Sigmoid colon (tissue), 7 donors: ENCODE data around the gene HSDL1. TPM values are rescaled to one million over a fixed set of nuclear protein-coding genes. Genes with fewer than 3 reads are reported as not detected.

Source experiments
- DNase-seq: peaks from one replicate; pipeline ENCODE4 v3.0.0-alpha.2; 2019
- H3K27ac ChIP-seq, 4 donors: fragments of 200-600 bp; sonication (generic); one replicate each; pipeline ENCODE4 v1.5.1; 2016 to 2019; ENCODE audit warnings: mild to moderate bottlenecking in 1 of 4
- H3K27me3 ChIP-seq, 3 donors: fragments of 200-600 bp; sonication (generic); one replicate each; pipeline ENCODE4 v1.5.1; 2019; ENCODE audit warnings: mild to moderate bottlenecking in 1 of 3
- H3K36me3 ChIP-seq, 4 donors: fragments of 200-600 bp; sonication (generic); one replicate each; pipeline ENCODE4 v1.5.1; 2016 to 2019
- H3K4me1 ChIP-seq, 4 donors: fragments of 200-600 bp; sonication (generic); one replicate each; pipeline ENCODE4 v1.5.1; 2017 to 2019
- H3K4me3 ChIP-seq, 4 donors: fragments of 200-600 bp; sonication (generic); one replicate each; pipeline ENCODE4 v1.5.1; 2017 to 2019; ENCODE audit warnings: mild to moderate bottlenecking in 2 of 4, moderate library complexity in 1 of 4
- H3K9me3 ChIP-seq, 4 donors: fragments of 200-600 bp in 3 of 4; sonication (generic) in 3 of 4; one replicate each; pipeline versions ENCODE4 v1.5.1 to v1.6.1; 2013 to 2019
- CTCF ChIP-seq, 4 experiments: fragments of 450-650 bp in 3 of 4; fragments of 200-600 bp in 1 of 4; IDR thresholded peaks; one replicate each; pipeline ENCODE4 v1.5.1; 2016 to 2019; ENCODE audit warnings: antibody characterized with exemption in 4 of 4, mild to moderate bottlenecking in 3 of 4, moderate library complexity in 2 of 4
- EP300 ChIP-seq, 4 donors: sonication (generic); formaldehyde crosslinking; IDR thresholded peaks; one replicate each; pipeline ENCODE4 v1.6.1; 2017; ENCODE audit warnings: antibody characterized with exemption in 4 of 4
- POLR2A ChIP-seq, 2 donors: fragments of 450-650 bp; IDR thresholded peaks; one replicate each; pipeline ENCODE4 v1.6.1; 2016; ENCODE audit warnings: antibody characterized with exemption in 2 of 2, mild to moderate bottlenecking in 2 of 2, moderate library complexity in 2 of 2
- POLR2AphosphoS5 ChIP-seq, 4 donors: sonication (generic); formaldehyde crosslinking; IDR thresholded peaks; one replicate each; pipeline ENCODE4 v1.6.1; 2017; ENCODE audit warnings: antibody characterized with exemption in 4 of 4
- WGBS, 2 donors: extraction: QIAGEN DNeasy Blood & Tissue Kit; methylation state at CpG; one replicate each; pipeline ENCODE4 v1.1.7; 2013; 5-methylcytosine and 5-hydroxymethylcytosine counted together
- intact Hi-C: fragments of 100-400 bp; cut with DNase I; formaldehyde crosslinking; loops from one replicate; pipeline ENCODE4 v1.15.1; 2023
- polyA plus RNA-seq, 3 donors: library from polyadenylated mRNA; stranded (reverse); fragments of 200-250 nt; gene quantifications; one replicate each; pipeline ENCODE4 v1.2.3, GENCODE V29; 2013
- total RNA-seq, 4 donors: library from RNA; depleted of rRNA; stranded (reverse); fragments of >200 nt; gene quantifications; one replicate each; pipeline ENCODE4 v1.1.0, GENCODE V29; 2016
- donor health status: healthy with polysubstance abuse.
- donor health status: Bipolar disorder and iron deficiency.
- donor health status: healthy.

HSDL1 gene
- total and polyA plus RNA-seq, 7 donors, result 5.3 to 27.8 (median 11.4) TPM

GRCh38 chr16:84169765-84170310 is 24.9 kb upstream of the HSDL1 start:
- WGBS, 2 donors, result 83% methylated on average over 11 of the region's 11 CpGs
- Histone ChIP-seq H3K27ac (no peak overlapping the region), H3K4me3 (no peak overlapping the region), H3K4me1 (no peaks in the 10 kb centered on the region), H3K27me3 (peaks cover 0 to 16% (median 0%) of the 10 kb centered on the region in 3 donors), H3K9me3 (no peaks in the 10 kb centered on the region), H3K36me3 (no peaks in the 10 kb centered on the region)
- intact Hi-C loops, result no loop called here
- TF ChIP-seq CTCF (IDR thresholded peaks at IDR 0.05) (no peak), POLR2A (IDR thresholded peaks at IDR 0.05) (no peak), EP300 (IDR thresholded peaks at IDR 0.05) (no peak), POLR2AphosphoS5 (IDR thresholded peaks at IDR 0.05) (no peak)
- DNase-seq, result no peak

- Histone ChIP-seq H3K36me3 (no peaks in the 10 kb centered on the region), H3K27ac (no peak overlapping the region), H3K4me1 (no peaks in the 10 kb centered on the region), H3K9me3 (no peaks in the 10 kb centered on the region), H3K4me3 (no peak overlapping the region), H3K27me3 (peaks cover 0 to 16% (median 0%) of the 10 kb centered on the region in 3 donors)
- intact Hi-C loops, result no loop called here
- TF ChIP-seq CTCF (IDR thresholded peaks at IDR 0.05) (no peak), EP300 (IDR thresholded peaks at IDR 0.05) (no peak), POLR2A (IDR thresholded peaks at IDR 0.05) (no peak), POLR2AphosphoS5 (IDR thresholded peaks at IDR 0.05) (no peak)
- 72 to 74% methylated on average over 13 of the region's 13 CpGs for WGBS, 2 donors
- no peak for DNase-seq
Measured at GRCh38 chr16:84166796-84167695, 22.1 kb upstream of the HSDL1 start.

- no peaks in the 10 kb centered on the region for H3K4me1 ChIP-seq
- no peak for DNase-seq
- peaks cover 0 to 23% (median 0%) of the 10 kb centered on the region in 3 donors for H3K27me3 ChIP-seq
- no peaks in the 10 kb centered on the region for H3K9me3 ChIP-seq
- intact Hi-C loops, result no loop called here
- H3K4me3 ChIP-seq, result no peak overlapping the region
- no peak overlapping the region for H3K27ac ChIP-seq
- no peaks in the 10 kb centered on the region for H3K36me3 ChIP-seq
- TF ChIP-seq EP300 (IDR thresholded peaks at IDR 0.05), result no peak
- TF ChIP-seq CTCF (IDR thresholded peaks at IDR 0.05), result no peak
- no peak for TF ChIP-seq POLR2AphosphoS5 (IDR thresholded peaks at IDR 0.05)
- TF ChIP-seq POLR2A (IDR thresholded peaks at IDR 0.05), result no peak
- WGBS, 2 donors, result 89 to 96% methylated on average over 7 of the region's 7 CpGs
Measured at GRCh38 chr16:84165746-84166145, 20.8 kb upstream of the HSDL1 start.

GRCh38 chr16:84161801-84162200 is 16.8 kb upstream of the HSDL1 start:
- intact Hi-C loops, result no loop called here
- H3K9me3 ChIP-seq, result no peaks in the 10 kb centered on the region
- no peak for DNase-seq
- H3K4me1 ChIP-seq, result no peaks in the 10 kb centered on the region
- no peaks in the 10 kb centered on the region for H3K36me3 ChIP-seq
- H3K27ac ChIP-seq, result no peak overlapping the region
- H3K4me3 ChIP-seq, result no peak overlapping the region
- TF ChIP-seq EP300 (IDR thresholded peaks at IDR 0.05) (no peak), CTCF (IDR thresholded peaks at IDR 0.05) (no peak), POLR2AphosphoS5 (IDR thresholded peaks at IDR 0.05) (no peak), POLR2A (IDR thresholded peaks at IDR 0.05) (no peak)
- peaks cover 0 to 20% (median 0%) of the 10 kb centered on the region in 3 donors for H3K27me3 ChIP-seq
- WGBS, 2 donors, result 49 to 63% methylated on average over 3 of the region's 3 CpGs
